T47D (cell line): Measurements from ENCODE around the gene ADAMTS13.

ENCODE experiments used
- DNase-seq, 2 experiments: peaks; one replicate each; pipeline versions ENCODE4 v3.0.0 to v3.0.0-alpha.2; 2011 to 2012; ENCODE audit warnings: low read depth in 1 of 2, low spot score in 1 of 2
- JUND ChIP-seq: IDR thresholded peaks from 2 replicates; pipeline ENCODE4 v1.6.1; 2012; ENCODE audit warnings: low read depth
- in situ Hi-C: cut with HindIII; loops from 2 replicates; pipeline ENCODE4 v1.10.0; 2016; ENCODE audit warnings: low sequenced_read_pairs, low pct_unique_long_range_greater_than_20kb

ADAMTS13 gene

DNA sequence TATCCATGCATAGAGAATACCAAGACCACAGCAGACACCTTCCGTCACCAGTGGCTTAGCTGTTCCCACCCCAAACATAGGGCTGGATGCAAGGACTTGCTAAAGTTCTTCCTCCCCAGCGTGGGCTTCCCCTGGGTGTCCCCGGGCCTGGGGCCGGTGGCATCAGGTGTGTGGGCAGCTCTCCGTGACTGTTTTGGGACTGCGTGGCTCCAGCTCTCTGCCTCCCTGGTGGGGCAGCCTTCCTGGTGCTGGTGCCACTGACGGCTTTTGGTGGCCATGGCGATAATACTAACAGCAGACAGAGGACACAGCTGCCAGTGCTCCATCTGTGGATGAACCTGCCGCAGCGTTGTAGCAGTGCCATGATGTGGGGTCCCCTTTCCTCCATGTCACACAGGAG, 42.5 kb downstream of the ADAMTS13 start:
- in situ Hi-C loops, result no loop called here
- no peak for DNase-seq
- TF ChIP-seq JUND, result no peak

GRCh38 chr9:133465984-133466383, 43.8 kb downstream of the ADAMTS13 start:
- TF ChIP-seq JUND, result no peak
- in situ Hi-C loops, result no loop called here

DNA sequence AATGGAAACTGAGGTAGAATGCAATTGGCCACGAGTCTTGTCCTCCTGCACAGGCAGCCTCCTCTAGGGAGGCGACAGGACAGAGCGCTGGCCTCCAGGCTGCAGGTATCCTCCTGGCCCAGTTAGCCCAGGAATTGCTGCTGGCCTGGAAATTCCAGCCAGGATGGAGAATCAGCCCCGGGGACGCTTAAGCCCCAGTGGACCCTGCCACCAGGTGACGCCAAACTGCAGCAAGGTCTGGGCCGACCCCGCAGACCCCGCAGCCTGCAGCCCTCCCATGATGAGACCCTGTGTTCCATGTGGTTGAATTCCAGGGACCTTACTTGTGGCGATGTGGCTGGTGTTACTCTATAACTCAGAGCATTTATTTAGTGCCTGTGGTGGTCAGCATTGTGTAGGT, 44.9 kb downstream of the ADAMTS13 start:
- no peak for TF ChIP-seq JUND
- no peak for DNase-seq
- in situ Hi-C loops, result no loop called here

More at GRCh38 chr9:133465984-133466383, 43.8 kb downstream of the ADAMTS13 start:
- DNase-seq, result no peak

- no peak for DNase-seq
- no peak for TF ChIP-seq JUND
- in situ Hi-C loops, result no loop called here
Measured at GRCh38 chr9:133468374-133468773, 46.2 kb downstream of the ADAMTS13 start.

DNA sequence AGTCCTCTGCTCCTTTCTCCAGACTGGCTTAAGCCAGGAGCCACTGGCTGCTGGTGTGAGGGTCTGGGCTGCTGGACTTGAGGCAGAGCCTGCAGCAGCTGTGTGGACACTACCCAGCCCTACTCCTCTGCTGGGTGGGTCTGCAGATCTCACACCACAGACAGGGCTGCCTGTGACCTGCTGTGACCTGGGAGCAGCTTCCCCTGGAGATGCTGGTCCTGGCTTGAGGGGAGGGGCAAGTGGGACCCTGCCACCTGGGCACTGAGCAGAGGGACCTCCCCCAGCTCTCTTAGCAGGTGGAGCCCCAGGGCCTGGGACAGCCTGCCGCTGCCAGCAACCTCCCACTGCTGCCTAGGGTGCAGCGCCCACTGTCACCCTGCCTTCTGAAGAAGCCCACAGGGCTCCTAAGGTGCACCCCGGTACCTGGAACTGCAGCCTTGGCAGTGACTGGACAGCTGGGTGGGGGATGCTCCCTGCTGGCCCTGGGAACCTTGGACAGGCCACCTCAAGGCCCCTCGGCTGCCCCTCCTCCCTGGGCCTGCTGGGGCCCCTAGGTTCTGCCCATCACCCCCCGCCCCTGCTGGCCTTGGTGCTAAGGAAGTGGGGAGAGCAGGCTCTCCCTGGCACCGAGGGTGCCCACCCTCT, 46.7 kb downstream of the ADAMTS13 start:
- DNase-seq, result no peak
- in situ Hi-C loops, result no loop called here
- TF ChIP-seq JUND, result no peak

DNA sequence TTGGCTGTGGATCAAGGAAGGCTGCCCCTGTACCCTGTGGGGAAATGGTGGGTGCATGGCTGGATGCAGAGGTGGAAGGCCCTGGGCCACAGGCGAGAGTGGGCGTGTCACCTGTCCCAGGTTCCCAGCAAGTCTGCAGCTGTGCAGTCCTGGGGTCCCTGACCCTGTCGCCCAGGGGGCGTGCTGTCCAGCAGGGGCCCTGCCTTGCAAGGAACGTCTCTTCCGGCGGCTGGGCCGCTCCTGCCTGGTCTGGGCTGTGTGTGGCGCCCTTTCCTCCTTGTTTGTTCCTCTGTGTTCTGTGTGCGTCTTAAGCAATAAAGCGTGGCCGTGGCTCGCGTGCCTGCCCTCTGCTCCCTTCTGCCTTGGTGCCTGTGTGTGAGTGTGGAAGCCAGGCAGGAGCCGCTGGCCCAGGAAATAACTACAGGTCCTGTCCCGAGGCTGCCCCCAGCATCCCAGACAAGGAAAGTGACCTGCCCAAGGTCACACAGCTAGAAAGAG, 48.3 kb downstream of the ADAMTS13 start:
- no peak for DNase-seq
- in situ Hi-C loops, result no loop called here
- no peak; the same call in 1 of the 2 replicates for TF ChIP-seq JUND

DNA sequence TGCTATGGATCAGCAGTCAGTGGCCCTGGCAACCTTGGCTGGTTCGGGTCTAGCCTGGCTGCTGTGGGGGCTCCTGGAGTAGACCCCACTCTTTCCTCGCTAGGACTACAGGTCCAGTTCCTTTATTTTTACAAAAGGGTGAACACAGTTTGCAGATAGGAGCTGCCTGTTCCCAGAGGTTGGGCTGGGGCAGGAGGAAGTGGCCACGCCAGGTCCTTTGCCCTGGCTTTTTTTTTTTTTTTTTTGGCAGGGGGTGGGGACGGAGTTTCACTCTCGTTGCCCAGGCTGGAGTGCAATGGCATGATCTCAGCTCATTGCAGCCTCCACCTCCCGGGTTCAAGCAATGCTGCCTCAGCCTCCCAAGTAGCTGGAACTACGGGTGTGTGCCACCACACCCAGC, 48.8 kb downstream of the ADAMTS13 start:
- in situ Hi-C loops, result no loop called here
- no peak for TF ChIP-seq JUND

DNA sequence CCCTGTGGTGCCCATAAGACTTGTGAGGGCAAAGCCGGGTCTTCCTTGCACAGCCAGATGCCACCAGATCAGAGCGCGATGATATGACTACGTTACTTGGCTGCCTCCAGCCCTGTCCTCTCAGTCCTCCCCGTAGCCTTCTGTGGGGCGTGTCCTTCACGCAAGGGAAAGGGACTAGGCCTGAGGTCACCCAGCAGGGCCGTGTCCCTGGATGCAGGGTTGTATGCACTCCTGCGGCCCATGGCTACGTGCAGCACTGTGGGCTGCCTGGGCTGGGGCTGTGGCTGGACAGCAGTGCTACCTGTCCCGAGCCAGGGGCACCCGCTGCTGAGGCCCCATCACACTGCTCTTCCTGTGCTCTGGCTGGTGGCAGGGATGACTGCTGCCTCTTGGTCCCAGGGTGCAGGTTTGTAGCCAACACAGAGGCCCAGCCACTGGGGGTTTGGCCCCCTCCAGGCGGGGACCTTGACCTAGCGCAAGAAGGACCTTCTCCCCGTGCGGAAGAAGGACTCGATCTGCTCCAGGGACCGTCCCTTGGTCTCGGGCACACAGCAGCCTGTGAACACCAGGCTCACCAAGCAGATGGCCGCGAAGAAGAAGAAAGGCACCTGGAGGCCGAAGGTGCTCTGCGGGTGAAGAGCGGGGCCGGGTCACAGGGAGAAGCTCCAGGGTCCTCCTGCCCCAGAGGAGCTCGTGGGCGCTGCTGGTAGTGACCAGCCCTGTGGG, 49.5 kb downstream of the ADAMTS13 start:
- no peak for DNase-seq
- in situ Hi-C loops, result no loop called here
- no peak for TF ChIP-seq JUND

More for the DNA sequence above, 48.8 kb downstream of the ADAMTS13 start:
- no peak for DNase-seq

DNA sequence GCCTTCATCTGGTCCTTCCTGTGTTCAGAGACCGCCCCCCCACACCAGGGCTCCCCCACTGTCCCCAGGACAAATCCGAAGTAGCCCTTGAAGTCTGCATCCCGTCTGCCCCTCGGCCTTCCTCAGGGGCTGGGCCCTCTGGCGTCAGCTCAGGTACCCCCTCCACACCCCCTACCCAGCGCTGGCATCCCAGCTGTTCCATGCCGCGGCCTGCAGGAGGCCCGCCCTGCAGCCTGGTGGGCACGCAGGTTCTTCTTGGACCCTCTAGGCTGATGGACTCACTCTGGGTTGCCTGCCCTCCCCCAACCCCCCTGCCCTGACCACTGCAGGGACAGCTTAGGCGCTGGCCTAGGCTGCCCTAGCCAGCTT, 50.1 kb downstream of the ADAMTS13 start:
- no peak for DNase-seq
- in situ Hi-C loops, result no loop called here
- TF ChIP-seq JUND, result no peak

GRCh38 chr9:133472753-133473378, 50.7 kb downstream of the ADAMTS13 start:
- in situ Hi-C loops, result no loop called here
- DNase-seq, result no peak
- no peak for TF ChIP-seq JUND

- no peak for TF ChIP-seq JUND
- in situ Hi-C loops, result no loop called here
- no peak for DNase-seq
Measured at GRCh38 chr9:133473743-133474142, 51.6 kb downstream of the ADAMTS13 start.

DNA sequence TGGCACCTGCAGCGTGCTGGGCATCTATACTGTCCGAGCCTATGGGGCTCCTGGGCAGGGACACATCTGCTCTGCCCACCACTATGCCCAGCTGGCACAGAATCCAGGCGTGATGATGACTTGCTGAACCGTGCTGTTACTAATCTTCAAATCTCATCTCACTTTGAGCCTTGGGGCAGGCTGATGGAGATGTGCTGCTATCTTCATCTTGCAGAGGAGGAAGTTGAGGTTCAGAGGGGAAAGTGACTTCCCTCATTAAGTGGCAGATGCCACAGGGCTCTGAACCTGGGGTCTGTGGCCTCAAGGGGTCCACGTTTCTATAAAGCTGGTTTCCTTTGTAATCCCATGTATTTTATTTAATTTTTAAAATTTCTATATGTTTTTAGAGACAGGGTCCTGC, 52.0 kb downstream of the ADAMTS13 start:
- DNase-seq, result no peak
- in situ Hi-C loops, result no loop called here
- TF ChIP-seq JUND, result no peak

GRCh38 chr9:133474853-133475252, 52.7 kb downstream of the ADAMTS13 start:
- in situ Hi-C loops, result no loop called here
- DNase-seq, result no peak
- no peak for TF ChIP-seq JUND
